ENCODE measurements around the gene FXYD4. TPM values are rescaled to one million over a fixed set of nuclear protein-coding genes. Genes with fewer than 3 reads are reported as not detected.

Gene FXYD4
- total and polyA plus RNA-seq, 2 experiments from 2014 or later = not detected

DNA sequence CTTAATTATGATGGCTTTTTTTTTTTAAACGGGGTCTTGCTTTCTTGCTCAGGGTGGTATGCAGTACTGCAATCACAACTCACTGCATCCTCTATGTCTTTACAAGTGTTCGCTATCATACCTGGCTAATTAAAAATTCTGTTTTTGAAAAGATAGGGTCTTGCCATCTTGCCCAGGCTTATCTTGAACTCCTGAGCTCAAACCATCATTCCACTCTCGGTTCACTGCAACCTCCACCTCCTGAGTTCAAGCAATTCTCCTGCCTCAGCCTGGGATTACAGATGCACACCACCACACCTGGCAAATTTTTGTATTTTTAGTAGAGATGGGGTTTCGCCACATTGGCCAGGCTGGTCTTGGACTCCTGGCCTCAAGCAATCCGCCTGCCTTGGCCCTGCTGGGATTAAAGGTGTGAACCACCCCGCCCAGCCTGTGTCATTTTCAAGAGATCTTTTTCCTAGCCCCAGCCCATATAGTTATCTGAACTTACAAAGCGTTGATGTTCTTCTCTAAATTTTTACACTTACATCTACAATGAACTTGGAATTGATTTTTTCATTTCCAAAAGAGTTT lies 31.5 kb downstream of the FXYD4 start:
- DNase-seq (ENCODE audit: low spot score) = no peak
- Mint-ChIP-seq H3K27ac (peak overlapping the region; percentile 60), H3K27me3 (ENCODE audit: insufficient read depth, low read depth, poor library complexity) (peaks cover 22% of the 10 kb centered on the region), H3K9me3 (no peaks in the 10 kb centered on the region; the same call in 2 of the 3 replicates), H3K4me3 (peak overlapping the region; percentile 39), H3K36me3 (ENCODE audit: low read depth) (peaks cover 43% of the 10 kb centered on the region), H3K4me1 (peaks cover 57% of the 10 kb centered on the region)
- Histone ChIP-seq H3F3A (replicated peaks; ENCODE audit: low read depth) (peaks cover 14% of the 10 kb centered on the region), H3K36me3 (ENCODE audit: insufficient read depth) (0 out of 2 replicates have a peak, but pooled peaks cover 8% of the 10 kb centered on the region), H3K27ac (ENCODE audit: low read depth) (peak overlapping the region; percentile 82), H3K79me2 (replicated peaks; ENCODE audit: insufficient read depth) (peaks cover 100% of the 10 kb centered on the region), H4K20me1 (replicated peaks; ENCODE audit: insufficient read depth) (peaks cover 69% of the 10 kb centered on the region), H3K4me3 (peak overlapping the region; percentile 30), H3K27me3 (ENCODE audit: insufficient read depth) (no peaks in the 10 kb centered on the region), H2AFZ (no peak overlapping the region), H3K4me2 (peak overlapping the region; percentile 83), H3K4me1 (ENCODE audit: insufficient read depth) (peaks cover 59% of the 10 kb centered on the region), H3K9me2 (ENCODE audit: insufficient read depth) (no peaks in the 10 kb centered on the region)
- no peak for ATAC-seq
- no peak for TF ChIP-seq EZH2 (IDR thresholded peaks at IDR 0.05; ENCODE audit: low read depth, unreplicated experiment)
- TF ChIP-seq, protein P1, sequence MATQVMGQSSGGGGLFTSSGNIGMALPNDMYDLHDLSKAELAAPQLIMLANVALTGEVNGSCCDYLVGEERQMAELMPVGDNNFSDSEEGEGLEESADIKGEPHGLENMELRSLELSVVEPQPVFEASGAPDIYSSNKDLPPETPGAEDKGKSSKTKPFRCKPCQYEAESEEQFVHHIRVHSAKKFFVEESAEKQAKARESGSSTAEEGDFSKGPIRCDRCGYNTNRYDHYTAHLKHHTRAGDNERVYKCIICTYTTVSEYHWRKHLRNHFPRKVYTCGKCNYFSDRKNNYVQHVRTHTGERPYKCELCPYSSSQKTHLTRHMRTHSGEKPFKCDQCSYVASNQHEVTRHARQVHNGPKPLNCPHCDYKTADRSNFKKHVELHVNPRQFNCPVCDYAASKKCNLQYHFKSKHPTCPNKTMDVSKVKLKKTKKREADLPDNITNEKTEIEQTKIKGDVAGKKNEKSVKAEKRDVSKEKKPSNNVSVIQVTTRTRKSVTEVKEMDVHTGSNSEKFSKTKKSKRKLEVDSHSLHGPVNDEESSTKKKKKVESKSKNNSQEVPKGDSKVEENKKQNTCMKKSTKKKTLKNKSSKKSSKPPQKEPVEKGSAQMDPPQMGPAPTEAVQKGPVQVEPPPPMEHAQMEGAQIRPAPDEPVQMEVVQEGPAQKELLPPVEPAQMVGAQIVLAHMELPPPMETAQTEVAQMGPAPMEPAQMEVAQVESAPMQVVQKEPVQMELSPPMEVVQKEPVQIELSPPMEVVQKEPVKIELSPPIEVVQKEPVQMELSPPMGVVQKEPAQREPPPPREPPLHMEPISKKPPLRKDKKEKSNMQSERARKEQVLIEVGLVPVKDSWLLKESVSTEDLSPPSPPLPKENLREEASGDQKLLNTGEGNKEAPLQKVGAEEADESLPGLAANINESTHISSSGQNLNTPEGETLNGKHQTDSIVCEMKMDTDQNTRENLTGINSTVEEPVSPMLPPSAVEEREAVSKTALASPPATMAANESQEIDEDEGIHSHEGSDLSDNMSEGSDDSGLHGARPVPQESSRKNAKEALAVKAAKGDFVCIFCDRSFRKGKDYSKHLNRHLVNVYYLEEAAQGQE (IDR thresholded peaks at IDR 0.05; ENCODE audit: unreplicated experiment) = no peak
- TF ChIP-seq STAT1 (IDR thresholded peaks at IDR 0.05; ENCODE audit: unreplicated experiment) = no peak
- TF ChIP-seq ZNF114 (CRISPR knock-in tag; IDR thresholded peaks at IDR 0.05) = no peak
- no peak for TF ChIP-seq JUNB (IDR thresholded peaks at IDR 0.05; ENCODE audit: unreplicated experiment)
- TF ChIP-seq, protein P2, sequence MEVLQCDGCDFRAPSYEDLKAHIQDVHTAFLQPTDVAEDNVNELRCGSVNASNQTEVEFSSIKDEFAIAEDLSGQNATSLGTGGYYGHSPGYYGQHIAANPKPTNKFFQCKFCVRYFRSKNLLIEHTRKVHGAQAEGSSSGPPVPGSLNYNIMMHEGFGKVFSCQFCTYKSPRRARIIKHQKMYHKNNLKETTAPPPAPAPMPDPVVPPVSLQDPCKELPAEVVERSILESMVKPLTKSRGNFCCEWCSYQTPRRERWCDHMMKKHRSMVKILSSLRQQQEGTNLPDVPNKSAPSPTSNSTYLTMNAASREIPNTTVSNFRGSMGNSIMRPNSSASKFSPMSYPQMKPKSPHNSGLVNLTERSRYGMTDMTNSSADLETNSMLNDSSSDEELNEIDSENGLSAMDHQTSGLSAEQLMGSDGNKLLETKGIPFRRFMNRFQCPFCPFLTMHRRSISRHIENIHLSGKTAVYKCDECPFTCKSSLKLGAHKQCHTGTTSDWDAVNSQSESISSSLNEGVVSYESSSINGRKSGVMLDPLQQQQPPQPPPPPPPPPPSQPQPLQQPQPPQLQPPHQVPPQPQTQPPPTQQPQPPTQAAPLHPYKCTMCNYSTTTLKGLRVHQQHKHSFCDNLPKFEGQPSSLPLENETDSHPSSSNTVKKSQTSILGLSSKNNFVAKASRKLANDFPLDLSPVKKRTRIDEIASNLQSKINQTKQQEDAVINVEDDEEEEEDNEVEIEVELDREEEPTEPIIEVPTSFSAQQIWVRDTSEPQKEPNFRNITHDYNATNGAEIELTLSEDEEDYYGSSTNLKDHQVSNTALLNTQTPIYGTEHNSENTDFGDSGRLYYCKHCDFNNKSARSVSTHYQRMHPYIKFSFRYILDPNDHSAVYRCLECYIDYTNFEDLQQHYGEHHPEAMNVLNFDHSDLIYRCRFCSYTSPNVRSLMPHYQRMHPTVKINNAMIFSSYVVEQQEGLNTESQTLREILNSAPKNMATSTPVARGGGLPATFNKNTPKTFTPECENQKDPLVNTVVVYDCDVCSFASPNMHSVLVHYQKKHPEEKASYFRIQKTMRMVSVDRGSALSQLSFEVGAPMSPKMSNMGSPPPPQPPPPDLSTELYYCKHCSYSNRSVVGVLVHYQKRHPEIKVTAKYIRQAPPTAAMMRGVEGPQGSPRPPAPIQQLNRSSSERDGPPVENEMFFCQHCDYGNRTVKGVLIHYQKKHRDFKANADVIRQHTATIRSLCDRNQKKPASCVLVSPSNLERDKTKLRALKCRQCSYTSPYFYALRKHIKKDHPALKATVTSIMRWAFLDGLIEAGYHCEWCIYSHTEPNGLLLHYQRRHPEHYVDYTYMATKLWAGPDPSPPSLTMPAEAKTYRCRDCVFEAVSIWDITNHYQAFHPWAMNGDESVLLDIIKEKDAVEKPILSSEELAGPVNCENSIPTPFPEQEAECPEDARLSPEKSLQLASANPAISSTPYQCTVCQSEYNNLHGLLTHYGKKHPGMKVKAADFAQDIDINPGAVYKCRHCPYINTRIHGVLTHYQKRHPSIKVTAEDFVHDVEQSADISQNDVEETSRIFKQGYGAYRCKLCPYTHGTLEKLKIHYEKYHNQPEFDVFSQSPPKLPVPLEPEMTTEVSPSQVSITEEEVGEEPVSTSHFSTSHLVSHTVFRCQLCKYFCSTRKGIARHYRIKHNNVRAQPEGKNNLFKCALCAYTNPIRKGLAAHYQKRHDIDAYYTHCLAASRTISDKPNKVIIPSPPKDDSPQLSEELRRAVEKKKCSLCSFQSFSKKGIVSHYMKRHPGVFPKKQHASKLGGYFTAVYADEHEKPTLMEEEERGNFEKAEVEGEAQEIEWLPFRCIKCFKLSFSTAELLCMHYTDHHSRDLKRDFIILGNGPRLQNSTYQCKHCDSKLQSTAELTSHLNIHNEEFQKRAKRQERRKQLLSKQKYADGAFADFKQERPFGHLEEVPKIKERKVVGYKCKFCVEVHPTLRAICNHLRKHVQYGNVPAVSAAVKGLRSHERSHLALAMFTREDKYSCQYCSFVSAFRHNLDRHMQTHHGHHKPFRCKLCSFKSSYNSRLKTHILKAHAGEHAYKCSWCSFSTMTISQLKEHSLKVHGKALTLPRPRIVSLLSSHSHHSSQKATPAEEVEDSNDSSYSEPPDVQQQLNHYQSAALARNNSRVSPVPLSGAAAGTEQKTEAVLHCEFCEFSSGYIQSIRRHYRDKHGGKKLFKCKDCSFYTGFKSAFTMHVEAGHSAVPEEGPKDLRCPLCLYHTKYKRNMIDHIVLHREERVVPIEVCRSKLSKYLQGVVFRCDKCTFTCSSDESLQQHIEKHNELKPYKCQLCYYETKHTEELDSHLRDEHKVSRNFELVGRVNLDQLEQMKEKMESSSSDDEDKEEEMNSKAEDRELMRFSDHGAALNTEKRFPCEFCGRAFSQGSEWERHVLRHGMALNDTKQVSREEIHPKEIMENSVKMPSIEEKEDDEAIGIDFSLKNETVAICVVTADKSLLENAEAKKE (CRISPR knock-in tag; IDR thresholded peaks at IDR 0.05) = no peak
- TF ChIP-seq CREB1 (CRISPR knock-in tag; IDR thresholded peaks at IDR 0.05; ENCODE audit: low read depth) = no peak
- TF ChIP-seq EZH2phosphoT487 (IDR thresholded peaks at IDR 0.05; ENCODE audit: unreplicated experiment) = no peak
